Osteocyte (in vitro differentiated cells): Measurements from ENCODE around the gene UST. TPM values are rescaled to one million over a fixed set of nuclear protein-coding genes. Genes with fewer than 3 reads are reported as not detected.

Experiments
- DNase-seq: peaks from one replicate; pipeline ENCODE4 v3.0.0; 2021; ENCODE audit warnings: mixed read lengths; ENCODE audit not compliant: unreplicated experiment; ENCODE audit errors: extremely low spot score
- H3K27ac Mint-ChIP-seq: one replicate; pipeline ENCODE4 v1.8.0; 2021; ENCODE audit warnings: mild to moderate bottlenecking, mixed read lengths; ENCODE audit not compliant: unreplicated experiment
- H3K27me3 Mint-ChIP-seq: one replicate; pipeline ENCODE4 v1.8.0; 2021; ENCODE audit warnings: mixed read lengths; ENCODE audit not compliant: unreplicated experiment
- H3K36me3 Mint-ChIP-seq: one replicate; pipeline ENCODE4 v1.8.0; 2021; ENCODE audit warnings: mixed read lengths; ENCODE audit not compliant: unreplicated experiment
- H3K4me1 Mint-ChIP-seq: one replicate; pipeline ENCODE4 v1.8.0; 2021; ENCODE audit warnings: mixed read lengths; ENCODE audit not compliant: unreplicated experiment
- H3K4me3 Mint-ChIP-seq: one replicate; pipeline ENCODE4 v1.8.0; 2021; ENCODE audit warnings: mild to moderate bottlenecking, moderate library complexity, mixed read lengths; ENCODE audit not compliant: unreplicated experiment
- H3K9me3 Mint-ChIP-seq: one replicate; pipeline ENCODE4 v1.8.0; 2021; ENCODE audit warnings: mixed read lengths; ENCODE audit not compliant: unreplicated experiment
- CTCF ChIP-seq: fragments of 200-600 bp; sonication (generic); IDR thresholded peaks from 2 replicates; pipeline ENCODE4 v1.5.0; 2021; ENCODE audit warnings: antibody characterized with exemption, mild to moderate bottlenecking, moderate library complexity
- total RNA-seq: library from RNA; stranded (reverse); gene quantifications from 2 replicates; pipeline ENCODE4 v1.2.1, GENCODE V29; 2021

The UST gene
- total RNA-seq, 1 donor from 2014 or later: 15.7 TPM

GRCh38 chr6:148904896-148905870 is 158.4 kb downstream of the UST start:
- peaks cover 8% of the 10 kb centered on the region for H3K36me3 Mint-ChIP-seq
- H3K27me3 Mint-ChIP-seq: no peaks in the 10 kb centered on the region
- no peaks in the 10 kb centered on the region for H3K9me3 Mint-ChIP-seq
- no peak for TF ChIP-seq CTCF
- no peak overlapping the region for H3K27ac Mint-ChIP-seq
- DNase-seq: no peak
- H3K4me3 Mint-ChIP-seq: no peak overlapping the region
- H3K4me1 Mint-ChIP-seq: no peaks in the 10 kb centered on the region

DNA sequence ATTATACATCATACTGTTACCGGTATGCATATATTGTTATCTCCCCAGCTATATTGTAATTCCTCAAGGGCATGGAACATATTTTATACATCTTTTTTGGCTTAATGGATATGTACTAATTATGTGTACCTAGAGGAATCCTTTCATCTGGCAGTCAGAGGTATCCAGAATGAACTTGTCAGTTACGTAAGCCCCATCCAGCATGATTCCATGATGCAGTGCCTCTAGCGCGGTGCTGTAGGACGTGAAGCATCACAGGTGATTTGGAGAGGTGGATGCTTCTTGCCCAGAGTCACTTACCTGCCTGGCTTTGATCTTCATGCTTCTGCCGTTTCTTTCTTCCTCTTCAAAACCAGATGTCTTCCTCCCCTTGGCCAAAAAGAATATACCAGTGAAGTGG is 159.1 kb downstream of the UST start:
- H3K27me3 Mint-ChIP-seq: no peaks in the 10 kb centered on the region
- TF ChIP-seq CTCF: no peak
- H3K4me1 Mint-ChIP-seq: no peaks in the 10 kb centered on the region
- no peak for DNase-seq
- H3K9me3 Mint-ChIP-seq: no peaks in the 10 kb centered on the region
- H3K27ac Mint-ChIP-seq: no peak overlapping the region
- H3K36me3 Mint-ChIP-seq: peaks cover 7% of the 10 kb centered on the region
- H3K4me3 Mint-ChIP-seq: no peak overlapping the region

GRCh38 chr6:148906386-148906785 is 159.6 kb downstream of the UST start:
- no peaks in the 10 kb centered on the region for H3K4me1 Mint-ChIP-seq
- no peaks in the 10 kb centered on the region for H3K9me3 Mint-ChIP-seq
- peaks cover 6% of the 10 kb centered on the region for H3K36me3 Mint-ChIP-seq
- no peaks in the 10 kb centered on the region for H3K27me3 Mint-ChIP-seq
- H3K4me3 Mint-ChIP-seq: no peak overlapping the region
- no peak for DNase-seq
- H3K27ac Mint-ChIP-seq: no peak overlapping the region
- no peak for TF ChIP-seq CTCF

- TF ChIP-seq CTCF: no peak
- peaks cover 6% of the 10 kb centered on the region for H3K36me3 Mint-ChIP-seq
- no peak overlapping the region for H3K4me3 Mint-ChIP-seq
- H3K27me3 Mint-ChIP-seq: no peaks in the 10 kb centered on the region
- no peaks in the 10 kb centered on the region for H3K9me3 Mint-ChIP-seq
- H3K27ac Mint-ChIP-seq: no peak overlapping the region
- no peak for DNase-seq
- H3K4me1 Mint-ChIP-seq: no peaks in the 10 kb centered on the region
Measured at GRCh38 chr6:148907573-148907972, 160.7 kb downstream of the UST start.

DNA sequence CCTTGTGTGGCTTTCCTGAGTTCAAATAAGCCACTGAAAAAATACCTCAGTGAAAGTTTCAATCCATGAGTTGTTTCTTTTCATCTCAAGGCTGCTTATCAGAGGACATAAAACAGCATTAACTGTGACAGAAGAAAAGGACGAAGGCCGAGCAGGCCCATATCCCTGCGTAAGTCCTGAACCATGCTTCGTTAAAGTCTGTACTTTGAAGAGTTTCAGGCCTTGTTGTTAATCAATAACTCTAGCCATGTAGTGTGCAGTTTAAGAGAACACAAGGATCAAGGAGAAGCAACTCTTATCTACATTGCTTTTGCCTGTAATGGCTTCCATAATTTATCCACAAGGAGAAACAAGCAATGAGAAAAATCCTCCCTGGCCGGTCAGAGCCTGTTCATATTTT is 165.4 kb downstream of the UST start:
- Mint-ChIP-seq H3K4me1 (peaks cover 4% of the 10 kb centered on the region), H3K27ac (no peak overlapping the region), H3K4me3 (no peak overlapping the region), H3K9me3 (peaks cover 5% of the 10 kb centered on the region), H3K36me3 (peaks cover 3% of the 10 kb centered on the region), H3K27me3 (no peaks in the 10 kb centered on the region)
- no peak for TF ChIP-seq CTCF
- DNase-seq: no peak
